Hepatocyte (in vitro differentiated cells): ENCODE results near the gene TMEM40. TPM values are rescaled to one million over a fixed set of nuclear protein-coding genes. Genes with fewer than 3 reads are reported as not detected.

Experiments used
- DNase-seq: peaks from one replicate; pipeline ENCODE4 v3.0.0-alpha.2; 2016; ENCODE audit warnings: low spot score
- H2AFZ ChIP-seq: fragments of 200-600 bp; sonication (generic); 2 replicates; pipeline ENCODE4 v1.6.0; 2016; ENCODE audit warnings: antibody characterized with exemption, mild to moderate bottlenecking
- H3K27ac ChIP-seq: fragments of 200-600 bp; sonication (generic); 2 replicates; pipeline ENCODE4 v1.5.1; 2016; ENCODE audit warnings: mild to moderate bottlenecking
- H3K27me3 ChIP-seq: fragments of 200-600 bp; sonication (generic); 2 replicates; pipeline ENCODE4 v1.6.1; 2016
- H3K36me3 ChIP-seq: fragments of 200-600 bp; sonication (generic); replicated peaks from 2 replicates; pipeline ENCODE4 v1.5.1; 2016; ENCODE audit warnings: low read depth; ENCODE audit not compliant: insufficient read depth
- H3K4me1 ChIP-seq: fragments of 200-600 bp; sonication (generic); 2 replicates; pipeline ENCODE4 v1.5.1; 2016; ENCODE audit warnings: mild to moderate bottlenecking, moderate library complexity; ENCODE audit not compliant: insufficient read depth
- H3K4me2 ChIP-seq: fragments of 200-600 bp; sonication (generic); 2 replicates; pipeline ENCODE4 v1.6.0; 2016
- H3K4me3 ChIP-seq: fragments of 200-600 bp; sonication (generic); 2 replicates; pipeline ENCODE4 v1.5.1; 2016; ENCODE audit warnings: mild to moderate bottlenecking
- H3K79me2 ChIP-seq: fragments of 200-600 bp; sonication (generic); 2 replicates; pipeline ENCODE4 v1.6.0; 2017; ENCODE audit warnings: mild to moderate bottlenecking
- H3K9me2 ChIP-seq: fragments of 200-600 bp; sonication (generic); replicated peaks from 2 replicates; pipeline ENCODE4 v1.6.0; 2017; ENCODE audit warnings: mild to moderate bottlenecking; ENCODE audit not compliant: insufficient read depth
- H3K9me3 ChIP-seq: fragments of 200-600 bp; sonication (generic); 2 replicates; pipeline ENCODE4 v1.5.1; 2016; ENCODE audit warnings: low read depth, mild to moderate bottlenecking
- H4K20me1 ChIP-seq: fragments of 200-600 bp; sonication (generic); 2 replicates; pipeline ENCODE4 v1.6.0; 2016; ENCODE audit warnings: mild to moderate bottlenecking; ENCODE audit not compliant: insufficient read depth, poor library complexity, severe bottlenecking
- CTCF ChIP-seq: fragments of 200-600 bp; sonication (generic); IDR thresholded peaks from 2 replicates; pipeline ENCODE4 v1.5.1; 2016; ENCODE audit warnings: antibody characterized with exemption, mild to moderate bottlenecking; ENCODE audit not compliant: poor library complexity
- EZH2 ChIP-seq: fragments of 200-600 bp; sonication (generic); IDR thresholded peaks from 2 replicates; pipeline ENCODE4 v1.6.1; 2016; ENCODE audit warnings: antibody characterized with exemption, mild to moderate bottlenecking, borderline replicate concordance
- EZH2phosphoT487 ChIP-seq: fragments of 200-600 bp; sonication (generic); IDR thresholded peaks from one replicate; pipeline ENCODE4 v1.6.1; 2018; ENCODE audit warnings: antibody characterized with exemption, mild to moderate bottlenecking, low read depth, moderate library complexity; ENCODE audit not compliant: unreplicated experiment, severe bottlenecking
- WGBS: methylation state at CpG from one replicate; pipeline ENCODE4 v1.1.6; 2016; ENCODE audit warnings: low lambda C conversion rate; ENCODE audit errors: missing lambda C conversion rate; 5-methylcytosine and 5-hydroxymethylcytosine counted together
- polyA plus RNA-seq: library from polyadenylated mRNA; unstranded; fragments of >200 nt; fragmentation: Nextera tagmentation; extraction: Ambion mirVana; gene quantifications from 2 replicates; pipeline ENCODE4 v1.2.1, GENCODE V29; 2016
- total RNA-seq: library from RNA; depleted of rRNA; stranded (reverse); fragments of >200 nt; gene quantifications from 2 replicates; pipeline ENCODE4 v1.2.3, GENCODE V29; 2014

The TMEM40 gene
- total and polyA plus RNA-seq, 2 experiments from 2014 or later = 1.6 TPM; not detected in 1

- Histone ChIP-seq H3K36me3 (no peaks in the 10 kb centered on the region), H3K4me3 (no peak overlapping the region), H2AFZ (no peak overlapping the region), H3K79me2 (no peaks in the 10 kb centered on the region), H3K4me1 (peaks cover 4% of the 10 kb centered on the region), H3K27ac (no peak overlapping the region), H4K20me1 (no peaks in the 10 kb centered on the region), H3K27me3 (no peaks in the 10 kb centered on the region), H3K9me3 (no peaks in the 10 kb centered on the region), H3K9me2 (no peaks in the 10 kb centered on the region), H3K4me2 (no peak overlapping the region)
- TF ChIP-seq EZH2 = no peak
- TF ChIP-seq CTCF = no peak
- TF ChIP-seq EZH2phosphoT487 = no peak
- WGBS = 91% methylated on average over 9 of the region's 9 CpGs
- DNase-seq = no peak
Measured at GRCh38 chr3:12753275-12754028, 5.6 kb downstream of the TMEM40 start.

GRCh38 chr3:12752809-12753208 is 6.2 kb downstream of the TMEM40 start:
- H3K4me2 ChIP-seq = no peak overlapping the region
- H3K4me1 ChIP-seq = no peaks in the 10 kb centered on the region
- no peak overlapping the region for H2AFZ ChIP-seq
- H3K36me3 ChIP-seq = no peaks in the 10 kb centered on the region
- no peaks in the 10 kb centered on the region for H3K79me2 ChIP-seq
- DNase-seq = no peak
- no peaks in the 10 kb centered on the region for H3K9me3 ChIP-seq
- H4K20me1 ChIP-seq = no peaks in the 10 kb centered on the region
- TF ChIP-seq EZH2 (no peak), CTCF (no peak), EZH2phosphoT487 (no peak)
- no peaks in the 10 kb centered on the region for H3K9me2 ChIP-seq
- H3K4me3 ChIP-seq = no peak overlapping the region
- WGBS = 93% methylated on average over 2 of the region's 2 CpGs
- no peaks in the 10 kb centered on the region for H3K27me3 ChIP-seq
- no peak overlapping the region for H3K27ac ChIP-seq

GRCh38 chr3:12752102-12752501 is 7.0 kb downstream of the TMEM40 start:
- WGBS = 58% methylated on average over 3 of the region's 3 CpGs

More at GRCh38 chr3:12752102-12752501, 7.0 kb downstream of the TMEM40 start:
- Histone ChIP-seq H3K4me3 (no peak overlapping the region), H3K79me2 (no peaks in the 10 kb centered on the region), H3K36me3 (no peaks in the 10 kb centered on the region), H3K4me2 (no peak overlapping the region), H3K27me3 (no peaks in the 10 kb centered on the region), H3K27ac (no peak overlapping the region), H4K20me1 (no peaks in the 10 kb centered on the region), H3K4me1 (no peaks in the 10 kb centered on the region), H3K9me3 (no peaks in the 10 kb centered on the region), H2AFZ (no peak overlapping the region), H3K9me2 (no peaks in the 10 kb centered on the region)
- no peak for DNase-seq
- TF ChIP-seq EZH2 (no peak), CTCF (no peak), EZH2phosphoT487 (no peak)
